SK-N-SH treated with all-trans-retinoic acid at 6 μM for 48 hours (cell line): ENCODE results near the gene SLC34A3.

Experiments used
- ESRRG ChIP-seq: fragments of 250-450 bp; sonication (Bioruptor Pico); IDR thresholded peaks from 2 replicates; pipeline ENCODE4 v1.6.1; 2021; ENCODE audit warnings: mild to moderate bottlenecking
- GLIS3 ChIP-seq: fragments of 250-450 bp; sonication (Bioruptor Pico); IDR thresholded peaks from 2 replicates; pipeline ENCODE4 v1.5.0; 2020; ENCODE audit warnings: mild to moderate bottlenecking, moderate library complexity
- PATZ1 ChIP-seq: fragments of 250-450 bp; sonication (Bioruptor Pico); IDR thresholded peaks from 2 replicates; pipeline ENCODE4 v1.8.0; 2020; ENCODE audit warnings: mild to moderate bottlenecking, moderate library complexity, borderline replicate concordance
- ZC3H10 ChIP-seq: fragments of 250-450 bp; sonication (Bioruptor Pico); IDR thresholded peaks from 2 replicates; pipeline ENCODE4 v1.5.1; 2021; ENCODE audit warnings: mild to moderate bottlenecking, moderate library complexity
- ZFP3 ChIP-seq: fragments of 250-450 bp; sonication (Bioruptor Pico); IDR thresholded peaks from 2 replicates; pipeline ENCODE4 v1.5.0; 2020; ENCODE audit warnings: mild to moderate bottlenecking, moderate library complexity
- TF ChIP-seq, protein P1 (sequence below): fragments of 250-450 bp; sonication (Bioruptor Pico); IDR thresholded peaks from 2 replicates; pipeline ENCODE4 v1.5.0; 2020; ENCODE audit warnings: mild to moderate bottlenecking, moderate library complexity

DNA sequence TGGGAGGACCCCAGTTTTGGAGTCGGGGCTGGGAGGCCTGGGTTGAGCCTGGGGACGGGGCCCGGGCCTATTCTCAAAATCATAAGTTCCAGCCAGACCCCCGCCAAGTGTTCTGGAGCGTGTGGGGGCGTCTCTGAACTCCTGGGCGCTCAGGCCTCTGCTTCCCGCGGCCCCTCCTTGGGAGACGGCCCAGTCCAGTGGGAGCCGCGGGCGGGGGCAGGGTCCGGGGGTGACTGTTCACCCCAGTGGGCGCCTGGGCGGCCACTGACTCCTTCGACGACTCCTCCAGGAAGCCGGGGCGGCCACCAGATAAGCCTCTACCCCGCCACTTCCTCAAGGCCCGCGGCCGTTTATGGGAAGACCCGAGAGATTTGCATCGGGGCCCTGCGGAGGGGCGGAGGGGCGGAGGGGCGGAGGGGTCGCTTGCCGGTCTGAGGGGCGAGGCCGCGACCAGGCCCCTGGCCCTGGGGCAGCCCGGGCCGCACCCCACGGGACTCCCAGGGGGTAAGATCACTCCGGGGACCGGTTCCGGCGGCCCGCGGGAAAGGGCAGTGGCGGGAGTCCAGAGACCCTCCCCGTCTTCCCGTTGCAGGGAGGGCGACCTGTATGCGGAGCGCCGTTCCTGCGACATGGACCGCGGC lies 47.5 kb downstream of the SLC34A3 start:
- no peak for TF ChIP-seq GLIS3 (CRISPR knock-in tag)
- TF ChIP-seq, protein P1, sequence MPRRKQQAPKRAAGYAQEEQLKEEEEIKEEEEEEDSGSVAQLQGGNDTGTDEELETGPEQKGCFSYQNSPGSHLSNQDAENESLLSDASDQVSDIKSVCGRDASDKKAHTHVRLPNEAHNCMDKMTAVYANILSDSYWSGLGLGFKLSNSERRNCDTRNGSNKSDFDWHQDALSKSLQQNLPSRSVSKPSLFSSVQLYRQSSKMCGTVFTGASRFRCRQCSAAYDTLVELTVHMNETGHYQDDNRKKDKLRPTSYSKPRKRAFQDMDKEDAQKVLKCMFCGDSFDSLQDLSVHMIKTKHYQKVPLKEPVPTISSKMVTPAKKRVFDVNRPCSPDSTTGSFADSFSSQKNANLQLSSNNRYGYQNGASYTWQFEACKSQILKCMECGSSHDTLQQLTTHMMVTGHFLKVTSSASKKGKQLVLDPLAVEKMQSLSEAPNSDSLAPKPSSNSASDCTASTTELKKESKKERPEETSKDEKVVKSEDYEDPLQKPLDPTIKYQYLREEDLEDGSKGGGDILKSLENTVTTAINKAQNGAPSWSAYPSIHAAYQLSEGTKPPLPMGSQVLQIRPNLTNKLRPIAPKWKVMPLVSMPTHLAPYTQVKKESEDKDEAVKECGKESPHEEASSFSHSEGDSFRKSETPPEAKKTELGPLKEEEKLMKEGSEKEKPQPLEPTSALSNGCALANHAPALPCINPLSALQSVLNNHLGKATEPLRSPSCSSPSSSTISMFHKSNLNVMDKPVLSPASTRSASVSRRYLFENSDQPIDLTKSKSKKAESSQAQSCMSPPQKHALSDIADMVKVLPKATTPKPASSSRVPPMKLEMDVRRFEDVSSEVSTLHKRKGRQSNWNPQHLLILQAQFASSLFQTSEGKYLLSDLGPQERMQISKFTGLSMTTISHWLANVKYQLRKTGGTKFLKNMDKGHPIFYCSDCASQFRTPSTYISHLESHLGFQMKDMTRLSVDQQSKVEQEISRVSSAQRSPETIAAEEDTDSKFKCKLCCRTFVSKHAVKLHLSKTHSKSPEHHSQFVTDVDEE: no peak
- TF ChIP-seq ZC3H10 (CRISPR knock-in tag): no peak
- no peak for TF ChIP-seq PATZ1 (CRISPR knock-in tag)
- TF ChIP-seq ESRRG: no peak
- no peak for TF ChIP-seq ZFP3 (CRISPR knock-in tag)
